Hepatocyte (in vitro differentiated cells): ENCODE data around the gene RPS23. TPM values are rescaled to one million over a fixed set of nuclear protein-coding genes. Genes with fewer than 3 reads are reported as not detected.

Experiments used
- DNase-seq: peaks from one replicate; pipeline ENCODE4 v3.0.0-alpha.2; 2016; ENCODE audit warnings: low spot score
- H2AFZ ChIP-seq: fragments of 200-600 bp; sonication (generic); 2 replicates; pipeline ENCODE4 v1.6.0; 2016; ENCODE audit warnings: antibody characterized with exemption, mild to moderate bottlenecking
- H3K27ac ChIP-seq: fragments of 200-600 bp; sonication (generic); 2 replicates; pipeline ENCODE4 v1.5.1; 2016; ENCODE audit warnings: mild to moderate bottlenecking
- H3K27me3 ChIP-seq: fragments of 200-600 bp; sonication (generic); 2 replicates; pipeline ENCODE4 v1.6.1; 2016
- H3K36me3 ChIP-seq: fragments of 200-600 bp; sonication (generic); replicated peaks from 2 replicates; pipeline ENCODE4 v1.5.1; 2016; ENCODE audit warnings: low read depth; ENCODE audit not compliant: insufficient read depth
- H3K4me1 ChIP-seq: fragments of 200-600 bp; sonication (generic); 2 replicates; pipeline ENCODE4 v1.5.1; 2016; ENCODE audit warnings: mild to moderate bottlenecking, moderate library complexity; ENCODE audit not compliant: insufficient read depth
- H3K4me2 ChIP-seq: fragments of 200-600 bp; sonication (generic); 2 replicates; pipeline ENCODE4 v1.6.0; 2016
- H3K4me3 ChIP-seq: fragments of 200-600 bp; sonication (generic); 2 replicates; pipeline ENCODE4 v1.5.1; 2016; ENCODE audit warnings: mild to moderate bottlenecking
- H3K79me2 ChIP-seq: fragments of 200-600 bp; sonication (generic); 2 replicates; pipeline ENCODE4 v1.6.0; 2017; ENCODE audit warnings: mild to moderate bottlenecking
- H3K9me2 ChIP-seq: fragments of 200-600 bp; sonication (generic); replicated peaks from 2 replicates; pipeline ENCODE4 v1.6.0; 2017; ENCODE audit warnings: mild to moderate bottlenecking; ENCODE audit not compliant: insufficient read depth
- H3K9me3 ChIP-seq: fragments of 200-600 bp; sonication (generic); 2 replicates; pipeline ENCODE4 v1.5.1; 2016; ENCODE audit warnings: low read depth, mild to moderate bottlenecking
- H4K20me1 ChIP-seq: fragments of 200-600 bp; sonication (generic); 2 replicates; pipeline ENCODE4 v1.6.0; 2016; ENCODE audit warnings: mild to moderate bottlenecking; ENCODE audit not compliant: insufficient read depth, poor library complexity, severe bottlenecking
- CTCF ChIP-seq: fragments of 200-600 bp; sonication (generic); IDR thresholded peaks from 2 replicates; pipeline ENCODE4 v1.5.1; 2016; ENCODE audit warnings: antibody characterized with exemption, mild to moderate bottlenecking; ENCODE audit not compliant: poor library complexity
- EZH2 ChIP-seq: fragments of 200-600 bp; sonication (generic); IDR thresholded peaks from 2 replicates; pipeline ENCODE4 v1.6.1; 2016; ENCODE audit warnings: antibody characterized with exemption, mild to moderate bottlenecking, borderline replicate concordance
- EZH2phosphoT487 ChIP-seq: fragments of 200-600 bp; sonication (generic); IDR thresholded peaks from one replicate; pipeline ENCODE4 v1.6.1; 2018; ENCODE audit warnings: antibody characterized with exemption, mild to moderate bottlenecking, low read depth, moderate library complexity; ENCODE audit not compliant: unreplicated experiment, severe bottlenecking
- WGBS: methylation state at CpG from one replicate; pipeline ENCODE4 v1.1.6; 2016; ENCODE audit warnings: low lambda C conversion rate; ENCODE audit errors: missing lambda C conversion rate; 5-methylcytosine and 5-hydroxymethylcytosine counted together
- polyA plus RNA-seq: library from polyadenylated mRNA; unstranded; fragments of >200 nt; fragmentation: Nextera tagmentation; extraction: Ambion mirVana; gene quantifications from 2 replicates; pipeline ENCODE4 v1.2.1, GENCODE V29; 2016
- total RNA-seq: library from RNA; depleted of rRNA; stranded (reverse); fragments of >200 nt; gene quantifications from 2 replicates; pipeline ENCODE4 v1.2.3, GENCODE V29; 2014

The RPS23 gene
- total and polyA plus RNA-seq, 2 experiments from 2014 or later: 797 to 3,018 TPM

- Histone ChIP-seq H3K4me1 (peaks cover 12% of the 10 kb centered on the region), H4K20me1 (no peaks in the 10 kb centered on the region), H3K27ac (no peak overlapping the region), H3K9me2 (no peaks in the 10 kb centered on the region), H3K79me2 (no peaks in the 10 kb centered on the region), H3K4me2 (no peak overlapping the region), H2AFZ (no peak overlapping the region), H3K27me3 (no peaks in the 10 kb centered on the region), H3K4me3 (no peak overlapping the region), H3K9me3 (no peaks in the 10 kb centered on the region), H3K36me3 (no peaks in the 10 kb centered on the region)
- no peak for DNase-seq
- TF ChIP-seq CTCF (no peak), EZH2 (no peak), EZH2phosphoT487 (no peak)
- WGBS: 84% methylated on average over 4 of the region's 4 CpGs
Measured at GRCh38 chr5:82314964-82315758, 37.0 kb upstream of the RPS23 start.

DNA sequence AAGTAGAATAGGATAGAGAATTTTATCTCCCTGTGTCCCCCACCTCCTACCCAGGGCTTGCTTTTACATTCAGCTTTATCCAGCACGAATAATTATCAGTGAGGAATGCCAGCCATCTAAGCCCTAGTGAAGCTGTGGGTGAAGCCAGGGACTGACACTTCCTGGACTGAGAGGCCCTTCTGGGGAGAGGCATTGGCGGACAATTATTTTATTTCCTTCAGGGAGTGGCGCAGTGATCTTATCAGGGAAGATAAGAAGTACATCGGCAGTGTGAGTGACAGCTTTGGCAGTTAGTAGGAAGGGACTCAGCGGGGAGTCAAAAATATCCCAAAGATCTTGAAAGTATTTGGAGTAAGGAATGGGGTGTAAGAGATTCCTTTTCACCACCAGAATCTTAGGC is 34.9 kb upstream of the RPS23 start:
- peak; percentile 26 for DNase-seq
- Histone ChIP-seq H3K27ac (peak overlapping the region; percentile 18), H3K36me3 (no peaks in the 10 kb centered on the region), H2AFZ (peak overlapping the region; percentile 16), H3K4me1 (peaks cover 12% of the 10 kb centered on the region), H3K9me2 (no peaks in the 10 kb centered on the region), H3K9me3 (no peaks in the 10 kb centered on the region), H3K27me3 (no peaks in the 10 kb centered on the region), H3K4me2 (peak overlapping the region; percentile 39), H3K79me2 (no peaks in the 10 kb centered on the region), H4K20me1 (no peaks in the 10 kb centered on the region), H3K4me3 (no peak overlapping the region)
- 18% methylated on average over 5 of the region's 5 CpGs for WGBS
- TF ChIP-seq EZH2 (no peak), EZH2phosphoT487 (no peak), CTCF (no peak)

DNA sequence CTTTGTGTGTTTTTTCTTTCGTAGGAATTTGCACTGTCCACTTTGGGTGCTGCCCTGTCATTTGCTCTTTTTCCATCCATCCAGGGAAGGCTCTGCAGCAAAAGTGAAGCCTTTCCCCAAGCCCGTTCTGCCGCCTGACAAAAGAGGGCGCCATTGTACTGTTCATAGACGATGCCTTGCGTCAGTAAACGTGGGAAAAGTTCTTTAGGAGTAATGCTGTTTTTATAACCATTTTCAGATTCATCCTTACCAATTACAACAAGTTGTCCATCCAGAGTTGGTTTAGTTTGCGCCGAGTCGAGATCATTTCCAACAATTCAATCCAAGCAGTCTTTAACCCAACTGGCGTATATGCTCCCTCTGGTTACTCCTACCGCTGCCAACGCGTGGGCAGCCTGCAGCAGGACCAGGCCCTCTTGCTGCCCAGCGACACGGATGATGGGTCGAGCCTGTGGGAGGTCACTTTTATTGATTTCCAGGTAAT is 34.3 kb upstream of the RPS23 start:
- TF ChIP-seq CTCF (peak; percentile 94), EZH2 (no peak)

More for the DNA sequence above, 34.3 kb upstream of the RPS23 start:
- Histone ChIP-seq H3K27me3 (no peaks in the 10 kb centered on the region), H3K36me3 (no peaks in the 10 kb centered on the region), H3K9me3 (no peaks in the 10 kb centered on the region), H3K4me1 (peaks cover 12% of the 10 kb centered on the region), H3K4me2 (peak overlapping the region; percentile 39), H3K9me2 (no peaks in the 10 kb centered on the region), H3K4me3 (no peak overlapping the region), H3K79me2 (no peaks in the 10 kb centered on the region), H2AFZ (no peak overlapping the region), H4K20me1 (no peaks in the 10 kb centered on the region), H3K27ac (peak overlapping the region; percentile 18)
- DNase-seq: peak; percentile 85
- WGBS: 43% methylated on average over 17 of the region's 17 CpGs
